GM21529 (cell line): ENCODE results near the gene CELA3B.
"Not testable (repeated sequence)": the region's sequence is repeated elsewhere in the genome, so short reads cannot be mapped to it uniquely, and the experiment has no call there.

Experiments
- ATAC-seq: cut with Tn5 transposase; IDR thresholded peaks from one replicate; pipeline ENCODE4 v1.9.1; 2021; ENCODE audit not compliant: unreplicated experiment

The CELA3B gene

GRCh38 chr1:21976703-21977239 lies at the start of gene CELA3B:
Gene CELA3B (plus strand): TSS chr1:21977022. CDS start chr1:21977040, 18 bp downstream.
- ATAC-seq, result not testable (repeated sequence)

GRCh38 chr1:21927533-21928237 lies 49.1 kb upstream of the CELA3B start:
- ATAC-seq, result no peak

- no peak for ATAC-seq
Observed at GRCh38 chr1:21930080-21930571, 46.7 kb upstream of the CELA3B start.

- no peak for ATAC-seq
Observed at GRCh38 chr1:21930629-21931170, 46.1 kb upstream of the CELA3B start.

GRCh38 chr1:21931171-21932093 lies 45.4 kb upstream of the CELA3B start:
- ATAC-seq, result no peak

- ATAC-seq, result no peak
Observed at GRCh38 chr1:21932127-21932526, 44.7 kb upstream of the CELA3B start.

- no peak for ATAC-seq
Observed at GRCh38 chr1:21933397-21934248, 43.2 kb upstream of the CELA3B start.

GRCh38 chr1:21935393-21935804 lies 41.4 kb upstream of the CELA3B start:
- no peak for ATAC-seq

GRCh38 chr1:21935891-21936365 lies 40.9 kb upstream of the CELA3B start:
- no peak for ATAC-seq

GRCh38 chr1:21936366-21937031 lies 40.3 kb upstream of the CELA3B start:
- no peak for ATAC-seq

GRCh38 chr1:21937034-21937371 lies 39.8 kb upstream of the CELA3B start, which contains the start of gene HSPG2:
Gene HSPG2 (minus strand): TSS chr1:21937310. CDS start chr1:21937217, 93 bp downstream.
- ATAC-seq, result no peak

GRCh38 chr1:21937372-21938121 lies 39.3 kb upstream of the CELA3B start:
- peak; percentile 65 for ATAC-seq

GRCh38 chr1:21938732-21939538 lies 37.9 kb upstream of the CELA3B start:
- no peak for ATAC-seq

- no peak for ATAC-seq
Observed at GRCh38 chr1:21939650-21940374, 37.0 kb upstream of the CELA3B start.

GRCh38 chr1:21940492-21940891 lies 36.3 kb upstream of the CELA3B start:
- no peak for ATAC-seq

- ATAC-seq, result no peak
Observed at GRCh38 chr1:21941370-21941769, 35.5 kb upstream of the CELA3B start.

- no peak for ATAC-seq
Observed at GRCh38 chr1:21942464-21942863, 34.4 kb upstream of the CELA3B start.
